M059J (cell line): ENCODE measurements around the gene GNPTG. TPM values are rescaled to one million over a fixed set of nuclear protein-coding genes. Genes with fewer than 3 reads are reported as not detected.

Source experiments
- DNase-seq: peaks from one replicate; pipeline ENCODE4 v3.0.0-alpha.2; 2012; ENCODE audit warnings: low read depth
- total RNA-seq: library from RNA; depleted of rRNA; stranded (reverse); fragments of >200 nt; shearing (Covaris generic); gene quantifications from 2 replicates; pipeline ENCODE4 v1.2.3, GENCODE V29; 2014

GNPTG gene
- total RNA-seq, 1 experiment from 2014 or later = 50.1 TPM

DNA sequence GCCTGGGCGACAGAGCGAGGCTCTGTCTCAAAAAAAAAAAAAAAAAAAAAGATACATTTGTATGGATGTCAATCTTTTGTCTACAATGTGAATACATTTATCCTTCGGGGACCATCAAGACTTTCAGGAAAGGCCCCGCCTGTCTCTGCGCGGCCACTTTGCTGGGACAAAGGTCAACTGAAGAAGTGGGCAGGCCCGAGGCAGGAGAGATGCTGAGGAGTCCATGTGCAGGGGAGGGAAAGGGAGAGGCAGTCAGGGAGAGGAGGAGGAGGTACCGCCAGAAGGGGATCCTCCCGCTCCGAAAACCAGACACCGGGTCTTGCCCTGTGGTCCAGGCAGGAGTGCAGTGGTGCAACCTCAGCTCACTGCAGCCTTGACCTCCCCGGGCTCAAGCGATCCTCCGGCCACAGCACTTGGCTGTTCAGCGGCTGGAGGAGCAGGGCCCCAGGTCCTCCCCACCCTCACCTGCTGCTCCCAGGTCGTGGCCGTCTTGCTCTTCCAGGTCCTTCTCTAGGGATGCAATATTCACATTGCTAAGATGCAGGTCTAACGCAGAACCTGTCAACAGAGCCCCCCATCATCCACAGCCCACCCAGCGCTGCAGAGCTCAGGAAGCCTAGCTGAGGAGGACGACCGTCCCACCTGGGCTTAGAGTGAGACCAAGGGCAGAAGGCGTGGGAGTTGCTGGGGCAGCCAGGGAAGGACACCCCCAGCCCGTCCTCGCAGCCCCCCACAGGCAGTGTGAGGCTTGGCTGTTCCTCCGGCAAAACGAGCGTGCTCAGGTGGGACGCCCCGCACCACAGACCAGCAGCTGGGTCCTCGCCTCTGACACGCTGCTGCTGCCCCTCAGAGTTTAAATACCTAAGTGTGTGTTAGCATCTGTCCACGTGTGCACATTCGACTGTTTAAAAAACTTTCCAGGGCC is 19.6 kb downstream of the GNPTG start:
- no peak for DNase-seq

DNA sequence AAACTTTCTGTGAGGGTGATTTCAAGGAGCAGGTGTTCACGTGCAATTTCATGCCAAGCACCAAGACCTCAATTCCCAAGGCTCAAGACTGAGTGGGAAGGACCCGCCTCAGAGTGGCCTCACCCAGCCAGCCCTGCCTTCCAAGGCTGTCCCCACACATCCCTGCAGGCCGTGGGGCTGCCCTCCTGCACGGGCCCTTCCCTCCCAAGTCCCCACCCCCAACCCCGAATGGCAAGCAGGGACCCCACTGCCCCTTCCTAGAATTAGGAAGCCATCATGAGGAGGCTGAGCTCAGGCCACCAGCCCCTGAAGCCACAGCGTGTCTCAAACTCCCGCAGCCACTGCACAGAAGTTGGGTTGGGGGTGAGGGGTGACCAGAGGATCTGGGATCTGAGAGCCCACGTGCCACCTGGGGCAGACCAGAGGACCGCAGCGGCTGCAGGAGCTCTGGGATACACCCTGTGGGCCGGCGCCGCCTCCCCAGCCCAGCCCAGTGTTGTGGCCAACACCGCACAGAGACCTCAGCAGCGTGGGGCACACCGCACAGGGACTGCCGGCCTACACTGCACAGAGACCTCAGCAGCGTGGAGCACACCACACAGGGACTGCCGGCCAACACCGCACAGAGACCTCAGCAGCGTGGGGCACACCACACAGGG is 20.7 kb downstream of the GNPTG start:
- no peak for DNase-seq

DNA sequence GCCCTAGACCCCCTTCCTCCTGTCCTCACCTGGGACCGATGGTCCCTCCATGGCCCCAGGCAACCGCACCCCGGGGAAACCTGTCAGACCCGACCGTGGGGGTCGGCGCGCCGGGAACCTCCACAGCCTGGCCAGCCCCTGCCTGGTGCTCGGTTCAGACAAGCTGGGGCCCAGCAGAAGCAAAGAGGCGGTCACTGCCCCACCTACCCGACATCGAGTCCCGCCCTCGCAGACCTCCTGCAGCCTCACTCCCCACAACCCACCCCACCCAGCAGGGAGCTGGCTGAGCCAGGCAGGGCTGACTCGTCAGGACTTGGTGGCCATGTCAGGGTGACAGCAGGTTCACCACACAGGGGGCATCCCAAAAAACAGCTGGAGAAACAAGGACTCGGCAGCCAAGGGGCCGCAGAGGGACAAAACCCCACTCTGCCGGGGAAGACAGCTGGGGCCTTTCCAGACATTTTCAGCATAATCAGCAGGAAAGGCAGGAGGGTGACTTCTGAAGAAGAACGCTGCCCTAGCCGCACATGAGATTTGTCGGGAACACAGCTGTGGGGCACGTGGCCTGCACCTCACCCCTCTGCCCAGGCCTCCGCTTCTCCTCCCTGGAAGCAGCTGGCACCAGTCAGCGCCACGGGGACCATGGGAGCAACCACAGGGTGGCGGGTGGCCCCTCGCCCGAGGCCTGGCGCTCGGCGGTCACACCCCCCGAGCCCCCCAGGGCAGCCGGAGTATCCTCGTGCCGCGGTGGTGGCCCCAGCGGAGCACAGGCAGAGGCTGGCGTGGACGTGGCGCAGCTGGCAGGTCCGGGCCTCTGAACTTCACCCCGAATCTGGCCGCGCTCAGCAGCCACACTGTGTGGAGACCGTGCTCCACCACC is 22.9 kb downstream of the GNPTG start:
- no peak for DNase-seq

DNA sequence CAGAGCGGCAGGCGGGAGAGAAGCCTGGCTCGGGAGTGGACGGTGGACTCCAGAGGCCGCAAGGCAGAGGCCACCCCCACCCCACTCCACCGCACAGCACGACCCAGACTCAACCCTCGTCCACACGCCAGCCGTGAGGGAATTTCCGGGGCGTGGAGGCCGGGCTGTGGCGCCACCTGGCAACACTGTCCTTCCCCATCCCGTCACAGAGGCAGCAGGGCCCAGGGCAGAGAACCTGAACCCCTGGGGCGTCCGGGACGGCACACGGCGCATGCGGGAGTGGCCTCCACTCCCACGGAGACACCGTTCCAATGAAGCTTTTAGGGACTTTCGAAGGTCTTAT is 23.5 kb downstream of the GNPTG start:
- DNase-seq = no peak

DNA sequence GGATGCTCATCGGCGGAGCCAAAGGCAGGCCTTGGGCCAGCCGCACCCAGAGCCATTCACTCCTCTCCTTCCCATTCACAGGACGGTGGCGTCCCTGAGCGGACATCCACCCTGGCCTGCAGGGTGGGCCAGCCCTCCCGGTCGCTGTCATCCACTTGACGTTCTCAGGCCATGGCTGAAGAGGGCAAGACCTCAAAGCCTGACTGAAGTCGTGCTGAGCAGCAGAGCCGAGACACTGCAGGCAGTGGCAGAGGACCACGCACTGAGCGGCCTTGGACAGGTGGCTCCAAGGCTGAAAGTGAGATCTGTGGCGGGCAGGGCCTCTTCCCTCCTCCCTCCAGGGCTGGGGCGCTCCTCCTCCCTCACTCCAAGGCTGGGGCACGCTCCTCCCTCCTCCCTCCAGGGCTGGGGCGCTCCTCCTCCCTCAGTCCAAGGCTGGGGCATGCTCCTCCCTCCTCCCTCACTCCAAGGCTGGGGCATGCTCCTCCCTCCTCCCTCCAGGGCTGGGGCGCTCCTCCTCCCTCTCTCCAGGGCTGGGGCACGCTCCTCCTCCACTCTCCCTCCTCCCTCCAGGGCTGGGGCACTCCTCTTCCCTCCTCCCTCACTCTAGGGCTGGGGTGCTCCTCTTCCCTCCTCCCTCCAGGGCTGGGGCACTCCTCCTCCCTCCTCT is 24.1 kb downstream of the GNPTG start:
- no peak for DNase-seq

DNA sequence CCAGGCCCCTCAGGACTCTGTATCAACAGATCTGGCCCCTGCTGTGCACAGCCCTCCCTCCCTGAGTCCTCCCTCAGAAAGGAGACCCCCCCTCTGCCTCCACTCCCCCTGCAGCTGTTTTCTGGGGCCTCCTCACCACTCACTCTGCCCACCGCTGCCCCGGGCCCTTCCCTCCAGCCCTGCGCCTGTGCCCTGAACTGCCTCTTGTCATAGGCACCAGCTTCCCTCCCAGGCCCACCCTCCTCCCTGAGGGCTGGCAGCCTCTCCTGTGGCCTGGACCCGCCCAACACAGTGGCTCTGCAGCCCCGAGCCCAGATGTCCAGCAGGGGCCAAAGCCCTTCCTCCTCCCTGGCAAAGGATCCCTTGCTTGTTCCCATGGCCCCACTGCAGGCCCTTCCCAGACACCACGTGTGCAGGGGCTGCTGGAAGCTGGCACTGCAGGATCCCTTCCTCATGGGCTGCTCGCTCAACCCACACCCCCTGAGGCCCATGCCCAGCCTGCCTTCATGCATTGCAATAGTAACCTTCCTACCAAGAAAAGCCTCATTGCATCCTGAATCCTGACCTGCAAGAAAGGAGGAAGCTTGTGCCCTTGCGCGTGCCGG is 25.8 kb downstream of the GNPTG start:
- no peak for DNase-seq

DNA sequence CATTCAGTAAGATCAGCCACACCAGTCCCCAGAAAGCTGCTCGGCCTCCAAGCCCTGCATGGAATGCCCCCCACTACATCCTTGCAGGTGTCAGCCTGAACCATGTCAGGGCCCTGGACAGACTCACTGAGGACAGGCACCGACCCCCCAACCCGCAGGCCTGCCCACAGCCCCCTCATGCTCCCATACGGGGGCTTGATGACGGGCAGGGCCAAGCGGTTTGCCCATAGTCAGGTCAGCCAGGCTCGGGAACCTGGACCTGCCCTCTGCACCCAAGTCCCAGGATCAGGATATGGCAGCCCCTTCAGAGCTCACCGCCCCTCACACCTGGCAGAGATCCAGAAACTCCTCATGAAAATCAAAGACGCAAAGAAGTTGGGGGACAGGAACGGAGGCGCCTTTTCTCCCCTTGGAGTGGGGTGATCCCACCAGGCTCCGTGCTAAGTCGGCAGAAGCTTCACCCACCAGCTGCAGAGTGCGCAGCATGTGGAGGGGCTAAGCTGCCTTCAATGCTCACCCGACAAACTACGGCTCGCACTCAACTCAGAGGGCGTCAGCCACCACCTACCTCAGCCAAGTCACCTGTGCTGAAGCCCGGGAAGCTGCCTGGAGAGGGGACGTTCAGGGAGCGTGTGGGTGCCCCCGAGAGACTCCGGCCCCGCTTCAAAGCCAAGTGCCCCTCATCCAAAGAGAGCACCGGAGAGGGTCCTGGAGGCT is 26.5 kb downstream of the GNPTG start:
- no peak for DNase-seq

DNA sequence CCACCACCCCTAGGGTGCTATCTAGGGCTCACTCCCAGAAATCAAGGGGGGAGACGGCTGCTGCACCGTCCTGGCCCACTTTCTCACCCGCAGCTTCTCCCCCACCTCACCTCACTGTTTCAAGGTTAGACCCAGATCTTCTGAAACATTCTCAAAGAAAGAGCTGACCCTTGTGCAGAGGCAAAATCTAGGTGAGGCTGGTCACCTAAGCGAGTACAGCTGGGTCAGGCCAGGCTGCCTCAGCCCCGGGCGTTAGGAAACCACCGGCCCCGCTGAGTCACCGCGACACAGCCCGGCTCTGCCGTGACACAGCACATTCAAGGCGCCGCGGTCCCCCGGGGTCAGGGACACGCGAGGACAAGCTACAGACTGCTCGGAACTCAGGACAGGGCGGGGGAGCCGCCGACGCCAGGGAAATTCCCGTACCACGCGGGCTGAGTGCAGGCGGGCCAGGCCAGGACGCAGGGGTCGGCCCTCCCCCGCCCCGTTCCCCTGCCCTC is 27.1 kb downstream of the GNPTG start:
- peak; percentile 89 for DNase-seq

DNA sequence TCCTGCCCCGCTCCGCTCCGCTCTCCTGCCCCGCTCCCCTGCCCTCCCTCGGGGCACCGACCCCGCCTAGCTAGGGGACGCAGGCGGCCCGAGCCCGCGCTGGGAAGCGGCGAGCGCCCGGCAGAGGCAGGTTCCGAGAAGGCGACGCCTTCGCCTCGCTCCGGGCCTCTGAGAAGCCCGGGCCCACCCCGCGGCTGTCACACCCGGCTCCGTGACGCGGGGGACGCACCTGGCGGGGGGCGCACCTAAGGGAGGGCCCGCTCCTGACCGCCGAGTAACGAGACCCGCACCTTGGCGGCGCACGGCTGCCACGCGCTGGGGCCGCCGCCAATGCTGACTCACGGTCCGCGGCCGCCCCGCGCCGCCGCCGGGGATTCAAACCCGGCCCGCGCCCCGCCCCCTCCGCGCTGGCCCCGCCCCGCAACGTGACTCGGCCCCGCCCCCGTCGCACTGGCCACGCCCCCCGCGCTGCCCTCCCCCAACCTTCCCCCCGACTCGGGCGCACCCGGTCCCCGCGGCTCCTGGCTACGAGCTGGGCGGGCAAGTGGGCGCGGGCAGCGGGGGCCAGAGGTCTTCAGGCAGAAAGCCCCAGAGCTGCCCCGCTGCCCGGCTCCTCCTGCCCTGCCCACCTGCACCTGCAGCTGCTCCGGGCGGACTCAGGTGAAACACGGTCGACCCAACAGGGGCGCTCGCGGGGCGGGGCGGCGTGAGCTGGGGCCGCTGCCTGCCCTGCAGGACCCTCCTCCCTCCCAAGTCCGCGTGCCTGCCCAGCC is 27.8 kb downstream of the GNPTG start:
- peak; percentile 55 for DNase-seq

DNA sequence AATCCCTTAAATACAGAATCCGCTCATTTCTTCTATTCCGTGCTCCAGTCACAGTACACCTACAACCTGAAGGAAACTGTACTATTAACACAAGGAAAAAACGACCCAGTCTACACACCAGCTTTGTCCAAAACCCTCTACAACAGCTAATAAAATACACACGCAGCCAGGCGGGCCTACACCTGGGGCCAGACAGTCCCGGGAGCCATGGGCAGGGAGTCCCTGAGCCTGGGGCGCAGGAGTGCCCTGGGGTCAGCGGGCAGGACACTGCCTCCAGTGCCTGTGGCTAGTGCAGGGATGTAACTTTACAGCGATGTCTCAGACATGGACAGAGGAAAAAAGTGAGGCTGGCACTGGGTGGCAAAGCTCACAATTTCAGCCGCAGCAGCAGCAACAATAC is 28.5 kb downstream of the GNPTG start:
- no peak for DNase-seq

DNA sequence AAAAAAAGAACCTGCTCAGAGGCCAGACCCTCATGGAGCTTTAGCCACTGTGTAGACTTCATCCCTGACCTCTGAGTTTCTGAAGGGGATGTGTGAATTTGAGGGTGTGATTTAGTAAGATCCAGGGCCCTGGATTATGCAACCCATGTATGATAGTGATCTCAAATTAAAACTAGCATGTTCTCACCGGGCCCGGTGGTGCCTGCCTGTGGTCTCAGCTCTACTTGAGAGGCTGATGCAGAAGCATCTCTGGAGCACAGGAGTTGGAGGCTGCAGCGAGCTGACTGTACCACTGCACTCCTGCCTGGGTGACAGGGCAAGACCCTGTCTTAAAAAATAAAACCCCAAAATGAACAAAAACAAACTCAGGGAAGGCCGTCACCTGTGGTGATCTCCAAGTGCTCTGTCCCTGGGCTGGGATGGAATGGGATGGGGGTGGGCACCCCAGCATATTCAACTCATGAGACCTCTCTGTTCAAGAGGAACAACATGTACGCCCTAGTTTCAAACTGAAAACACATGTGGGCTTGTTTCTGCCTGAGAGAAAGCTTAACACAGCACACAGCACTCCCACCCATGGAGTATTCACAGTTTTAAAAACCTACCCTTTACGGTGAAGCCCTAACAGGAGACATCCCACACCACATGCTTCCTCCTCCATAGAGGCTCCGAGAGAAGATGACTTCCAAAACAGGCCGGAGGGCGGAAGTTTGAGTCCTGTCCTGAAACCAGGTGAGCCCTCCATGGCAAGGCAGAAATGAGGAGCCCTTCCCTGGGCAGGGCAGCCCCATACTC is 30.1 kb downstream of the GNPTG start:
- DNase-seq = no peak

DNA sequence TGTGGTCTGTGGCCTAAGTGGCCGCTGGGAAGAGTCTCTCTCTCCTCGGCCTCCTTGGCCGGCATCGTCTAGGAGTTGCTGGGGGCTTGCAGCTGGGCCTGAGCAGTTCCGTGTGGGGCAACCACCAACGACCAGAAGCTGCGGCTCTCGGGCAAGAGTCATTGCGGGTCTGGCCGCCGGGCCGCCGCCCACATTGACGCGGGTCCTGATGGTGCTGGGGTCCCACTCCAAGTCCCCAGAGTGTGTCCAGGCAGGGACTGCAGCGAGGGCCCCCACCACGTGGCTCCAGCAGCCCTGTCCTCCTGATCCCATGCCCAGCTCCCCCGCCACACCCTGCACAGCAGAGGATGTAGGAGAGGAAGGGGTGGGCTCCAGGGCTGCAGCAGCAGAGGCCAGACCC is 31.8 kb downstream of the GNPTG start:
- DNase-seq = no peak

DNA sequence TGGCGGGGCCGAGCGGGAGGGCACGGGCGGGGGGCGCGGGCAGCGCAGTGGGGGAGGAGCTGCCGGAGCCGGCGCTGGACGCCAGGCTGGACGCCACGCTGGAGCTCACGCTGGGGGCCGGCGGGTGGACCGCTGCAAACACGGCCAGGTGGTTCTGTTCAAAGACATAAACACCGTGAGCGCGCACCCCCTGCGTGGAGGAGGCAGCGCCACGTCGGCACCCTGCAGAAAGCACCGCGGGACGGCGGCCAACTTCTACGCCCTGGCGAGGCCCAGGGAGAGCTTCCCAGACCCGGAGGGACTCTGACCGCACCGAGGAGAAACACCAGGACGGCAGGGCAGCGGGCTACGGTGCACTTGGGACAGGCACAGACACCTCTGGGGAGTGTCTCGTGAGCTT is 33.5 kb downstream of the GNPTG start:
- no peak for DNase-seq

DNA sequence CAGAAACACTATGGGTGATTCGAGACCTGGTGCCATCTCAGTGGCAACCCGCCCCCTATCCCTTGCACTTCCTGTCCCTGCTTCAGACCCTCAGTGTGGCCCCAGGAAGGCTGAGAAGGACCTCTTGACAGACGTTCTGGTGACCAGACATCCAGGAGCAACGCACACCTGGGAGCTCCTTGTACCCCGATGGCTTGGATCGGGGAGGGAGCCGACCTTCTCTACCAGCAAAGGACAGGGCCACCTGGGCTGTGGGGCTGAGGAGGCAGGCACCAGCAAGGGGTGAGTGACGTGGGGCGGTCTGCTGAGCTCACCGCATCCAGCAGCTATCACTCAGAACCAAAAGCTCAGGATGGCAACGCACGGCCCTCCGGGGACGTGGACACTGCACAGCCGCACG is 35.6 kb downstream of the GNPTG start:
- no peak for DNase-seq

DNA sequence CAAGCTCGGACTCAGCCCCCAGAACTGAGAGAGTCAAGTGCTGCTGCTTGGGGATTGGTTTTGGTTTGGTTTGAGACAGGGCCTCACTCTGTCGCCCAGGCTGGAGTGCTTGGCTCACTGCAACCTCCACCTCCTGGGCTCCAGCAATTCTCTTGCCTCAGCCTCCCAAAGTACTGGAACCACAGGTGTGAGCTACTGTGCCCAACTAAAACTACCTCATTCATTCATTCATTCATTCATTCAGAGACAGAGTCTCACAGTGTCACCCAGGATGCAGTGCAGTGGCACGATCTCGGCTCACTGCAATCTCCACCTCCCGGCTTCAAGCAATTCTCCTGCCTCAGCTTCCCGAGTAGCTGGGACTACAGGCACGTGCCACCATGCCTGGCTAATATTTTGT is 38.0 kb downstream of the GNPTG start:
- no peak for DNase-seq

DNA sequence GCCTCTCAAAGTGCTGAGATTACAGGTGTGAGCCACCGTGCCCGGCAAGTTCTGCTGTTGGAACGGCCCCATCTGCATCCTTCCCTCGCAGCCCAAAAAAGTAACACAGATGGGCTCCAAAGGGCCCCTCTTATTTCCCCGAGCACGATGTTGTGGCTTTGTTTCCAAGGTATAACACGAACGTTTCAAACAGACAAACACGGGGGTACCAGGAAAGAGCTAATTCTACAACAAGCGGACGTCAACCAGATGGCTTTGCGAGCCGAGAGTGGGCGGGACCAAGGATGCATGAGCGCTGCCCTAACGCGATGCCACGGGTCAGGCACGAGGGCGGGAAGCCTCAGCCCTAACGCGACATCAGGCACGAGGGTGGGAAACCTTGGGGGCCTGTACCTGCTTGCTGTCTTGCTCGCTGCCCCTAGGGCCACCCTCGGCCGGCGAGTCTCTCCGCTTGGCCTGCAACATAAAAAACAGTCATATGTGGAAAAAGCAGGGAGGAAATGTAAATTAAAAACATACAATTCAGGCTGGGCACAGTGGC is 38.6 kb downstream of the GNPTG start:
- DNase-seq = no peak

DNA sequence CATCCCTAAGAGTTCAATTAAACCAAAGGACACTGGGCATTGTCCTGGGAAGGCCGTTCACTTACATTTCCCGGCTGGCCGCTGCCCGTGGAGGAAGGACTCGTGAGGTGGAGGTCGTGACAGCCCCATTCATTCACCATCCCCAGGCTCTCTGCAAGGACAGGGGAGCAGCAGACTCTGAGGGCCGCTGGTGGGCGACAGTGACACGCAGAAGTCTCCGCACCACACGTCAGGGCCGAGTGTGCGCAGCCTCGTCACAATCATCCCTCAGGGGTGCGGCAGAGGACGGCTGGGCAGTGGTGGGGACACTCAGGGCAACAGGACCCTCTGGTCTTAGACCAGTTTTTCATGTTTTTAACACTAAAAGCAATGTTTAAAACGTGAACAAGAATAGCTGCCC is 41.1 kb downstream of the GNPTG start:
- DNase-seq = no peak

DNA sequence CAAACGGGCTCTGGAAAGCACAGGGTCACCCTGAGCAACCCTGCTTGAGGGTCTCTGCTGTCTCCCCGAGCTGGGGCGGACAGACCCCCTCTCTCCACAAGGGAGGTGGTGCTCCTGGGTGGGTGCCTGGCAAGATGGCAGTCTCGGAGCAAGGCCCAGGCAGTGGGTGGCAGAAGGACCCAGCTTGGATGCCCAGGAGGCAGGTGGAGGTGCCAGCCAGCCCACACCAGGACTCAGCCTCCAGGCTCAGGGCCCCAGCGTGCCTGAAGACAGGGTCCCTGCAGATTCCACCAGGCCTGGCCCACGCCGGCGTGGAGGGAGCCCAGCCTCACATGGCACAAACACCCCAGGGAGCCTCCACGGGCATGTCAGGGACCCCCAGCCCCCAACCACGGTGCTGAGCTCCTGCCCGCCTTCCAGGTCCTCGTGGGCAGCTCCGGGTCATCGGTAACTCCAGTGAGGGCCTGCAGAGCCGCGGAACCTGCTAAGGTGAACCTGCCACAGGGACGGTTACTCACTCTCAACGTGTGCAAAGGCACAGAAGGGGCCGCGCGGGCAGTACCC is 42.0 kb downstream of the GNPTG start:
- no peak for DNase-seq
